Heart left ventricle (tissue), 16 donors: Measurements from ENCODE around the gene STARD6. TPM values are rescaled to one million over a fixed set of nuclear protein-coding genes. Genes with fewer than 3 reads are reported as not detected.

Experiments used
- ATAC-seq, 4 donors: fragments of 200-7000 bp; cut with Tn5 transposase; one replicate each; pipeline ENCODE4 v1.9.1; 2020 to 2022; ENCODE audit warnings: moderate library complexity in 4 of 4, mild to moderate bottlenecking in 3 of 4, moderate number of reproducible peaks in 1 of 4
- DNase-seq, 5 donors: peaks; one replicate each; pipeline ENCODE4 v3.0.0-alpha.2; 2020
- H3K27ac ChIP-seq, 12 donors: fragments of 200-600 bp; sonication (generic) in 4 of 12; one replicate each; pipeline versions ENCODE4 v1.5.0 to v1.8.0; 2016 to 2022; ENCODE audit warnings: mild to moderate bottlenecking in 2 of 12
- H3K27me3 ChIP-seq, 9 donors: fragments of 200-600 bp; sonication (generic) in 2 of 9; one replicate each; pipeline versions ENCODE4 v1.5.1 to v1.8.0; 2016 to 2022; ENCODE audit warnings: mild to moderate bottlenecking in 3 of 9
- H3K36me3 ChIP-seq, 9 donors: fragments of 200-600 bp; sonication (generic) in 2 of 9; one replicate each; pipeline versions ENCODE4 v1.5.0 to v1.8.0; 2018 to 2022; ENCODE audit warnings: mild to moderate bottlenecking in 2 of 9
- H3K4me1 ChIP-seq, 12 donors: fragments of 200-600 bp; sonication (generic) in 4 of 12; one replicate each; pipeline versions ENCODE4 v1.5.0 to v1.8.0; 2016 to 2022; ENCODE audit warnings: mild to moderate bottlenecking in 3 of 12
- H3K4me3 ChIP-seq, 12 donors: fragments of 200-600 bp; sonication (generic) in 4 of 12; one replicate each; pipeline versions ENCODE4 v1.5.0 to v1.8.0; 2017 to 2022; ENCODE audit warnings: mild to moderate bottlenecking in 9 of 12, moderate library complexity in 4 of 12
- H3K9me3 ChIP-seq, 12 donors: fragments of 200-600 bp; sonication (generic) in 4 of 12; one replicate each; pipeline versions ENCODE4 v1.5.0 to v1.8.0; 2016 to 2022; ENCODE audit warnings: mild to moderate bottlenecking in 1 of 12
- POLR2A ChIP-seq, 2 donors: fragments of 450-650 bp; IDR thresholded peaks; one replicate each; pipeline ENCODE4 v1.6.1; 2017; ENCODE audit warnings: antibody characterized with exemption in 2 of 2, mild to moderate bottlenecking in 2 of 2, moderate library complexity in 2 of 2
- WGBS, 4 donors: extraction: QIAGEN DNeasy Blood & Tissue Kit in 2 of 4; methylation state at CpG; one replicate each; pipeline versions ENCODE4 v1.1.5 to v1.1.7; 2013 to 2018; 5-methylcytosine and 5-hydroxymethylcytosine counted together
- intact Hi-C, 10 donors: fragments of 100-400 bp; cut with DNase I; formaldehyde crosslinking; loops; one replicate each; pipeline versions ENCODE4 v1.11.1 to v1.14.2; 2022
- polyA plus RNA-seq, 2 donors: library from polyadenylated mRNA; stranded (reverse); fragments of 200-250 nt; gene quantifications; one replicate each; pipeline ENCODE4 v1.2.3, GENCODE V29; 2013
- total RNA-seq, 9 donors: library from RNA; depleted of rRNA in 2 of 9; stranded (reverse); fragments of >200 nt in 2 of 9; fragmentation: NEBNext Ultra II Directional in 3 of 9; extraction: Animal tissue kit (Norgen Biotek cat#: 25700) in 3 of 9; gene quantifications; one replicate each; pipeline versions ENCODE4 v1.1.0 to v1.2.4, GENCODE V29; 2016 to 2023
- TF ChIP-seq, protein P1 (sequence below), 12 donors: fragments of 200-600 bp; sonication (generic) in 4 of 12; IDR thresholded peaks; one replicate each; pipeline versions ENCODE4 v1.5.0 to v1.8.0; 2018 to 2022; ENCODE audit warnings: antibody characterized with exemption in 12 of 12, mild to moderate bottlenecking in 5 of 12
- donor health status: ischemic (EF 13 %, LVEDD 7.1; RV severe dilation, severe dysfunction).
- donor health status: healthy with polysubstance abuse.
- donor health status: DM: no; HTN: yes; CAD: no.
- donor health status: DM: no; HTN: no; CAD: no.
- donor health status: ischemic (EF 25% LVEDD 6.9; RV normal size, moderate dysfunction).
- donor health status: ischemic (EF 25% LVEDD 5.7; RV mildly dilated, moderate dysfunction).
- donor health status: healthy.
- donor health status: DM: yes; HTN: yes; CAD: no.
- donor health status: ischemic (EF 35%, LVEDD 5.7; RV mildly dilated, moderate dysfunction).
- donor health status: nonischemic (EF 11% LVEDD 7.7; RV severe dilation, severe dysfunction).
- donor health status: DM: yes; HTN: yes; CAD: no.
- donor health status: PGD.
- donor health status: ischemic (EF 29% LVEDD 5.4; RV normal size, mild dysfunction).
- donor health status: nonischemic (EF 23%, LVEDD 6.1; RV moderate dilation, normal function).

Gene STARD6
- total and polyA plus RNA-seq, 11 donors = not detected

DNA sequence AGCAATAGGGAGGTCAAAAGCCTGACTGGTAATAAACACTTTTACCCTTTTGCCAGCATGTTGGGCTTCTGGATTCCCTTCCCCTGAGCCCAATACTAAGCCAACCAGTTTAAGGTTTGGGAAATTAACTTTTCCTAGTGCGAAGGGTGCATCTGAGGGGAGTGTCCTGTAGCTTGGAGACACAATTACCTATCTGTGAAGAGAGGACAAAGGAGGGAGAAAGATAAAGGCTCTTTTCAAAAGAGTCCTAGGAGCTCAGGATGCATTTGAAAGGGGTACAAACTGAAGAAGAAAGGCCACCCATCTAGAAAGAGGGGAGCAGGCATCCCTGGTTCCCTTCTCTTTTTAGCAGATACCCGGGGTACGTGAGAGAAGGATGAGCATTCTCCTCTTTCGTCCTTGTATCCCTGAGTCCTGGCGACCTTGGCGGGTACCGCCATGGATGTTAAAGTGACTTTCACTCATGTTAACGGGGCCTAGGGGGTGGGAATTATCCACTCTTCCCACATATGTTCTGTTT is 25.1 kb upstream of the STARD6 start:
- no peak overlapping the region for H3K4me3 ChIP-seq
- no peaks in the 10 kb centered on the region for H3K9me3 ChIP-seq
- TF ChIP-seq, protein P1, sequence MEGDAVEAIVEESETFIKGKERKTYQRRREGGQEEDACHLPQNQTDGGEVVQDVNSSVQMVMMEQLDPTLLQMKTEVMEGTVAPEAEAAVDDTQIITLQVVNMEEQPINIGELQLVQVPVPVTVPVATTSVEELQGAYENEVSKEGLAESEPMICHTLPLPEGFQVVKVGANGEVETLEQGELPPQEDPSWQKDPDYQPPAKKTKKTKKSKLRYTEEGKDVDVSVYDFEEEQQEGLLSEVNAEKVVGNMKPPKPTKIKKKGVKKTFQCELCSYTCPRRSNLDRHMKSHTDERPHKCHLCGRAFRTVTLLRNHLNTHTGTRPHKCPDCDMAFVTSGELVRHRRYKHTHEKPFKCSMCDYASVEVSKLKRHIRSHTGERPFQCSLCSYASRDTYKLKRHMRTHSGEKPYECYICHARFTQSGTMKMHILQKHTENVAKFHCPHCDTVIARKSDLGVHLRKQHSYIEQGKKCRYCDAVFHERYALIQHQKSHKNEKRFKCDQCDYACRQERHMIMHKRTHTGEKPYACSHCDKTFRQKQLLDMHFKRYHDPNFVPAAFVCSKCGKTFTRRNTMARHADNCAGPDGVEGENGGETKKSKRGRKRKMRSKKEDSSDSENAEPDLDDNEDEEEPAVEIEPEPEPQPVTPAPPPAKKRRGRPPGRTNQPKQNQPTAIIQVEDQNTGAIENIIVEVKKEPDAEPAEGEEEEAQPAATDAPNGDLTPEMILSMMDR (IDR thresholded peaks at IDR 0.05) = no peak
- no peak for TF ChIP-seq POLR2A (IDR thresholded peaks at IDR 0.05)
- DNase-seq = no peak
- 86 to 89% (median 88%) methylated on average over 8 of the region's 8 CpGs for WGBS, 4 donors
- intact Hi-C loops = no loop called here
- H3K27me3 ChIP-seq = peaks cover 0 to 5% (median 0%) of the 10 kb centered on the region in 9 donors
- peaks cover 0 to 10% (median 5%) of the 10 kb centered on the region in 9 donors for H3K36me3 ChIP-seq
- no peak for ATAC-seq
- no peak overlapping the region for H3K27ac ChIP-seq
- H3K4me1 ChIP-seq = no peaks in the 10 kb centered on the region

DNA sequence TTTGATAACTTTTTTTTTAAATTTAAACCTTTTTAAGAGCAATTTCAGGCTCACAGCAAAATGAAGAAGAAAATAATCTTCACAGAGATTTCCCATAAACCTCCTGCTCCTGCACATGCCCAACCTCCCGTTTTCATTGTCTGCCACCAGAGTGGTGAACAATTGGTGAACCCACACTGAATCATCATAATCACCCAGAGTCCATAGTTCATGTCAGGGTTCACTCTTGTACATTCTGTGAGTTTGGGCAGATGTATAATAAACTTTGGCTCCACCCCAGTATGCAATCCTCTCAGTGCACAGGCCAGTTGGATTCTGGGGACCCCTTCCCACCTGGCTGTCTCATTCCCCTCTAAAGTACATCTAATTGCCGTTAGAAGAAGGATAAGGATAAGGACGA is 24.4 kb upstream of the STARD6 start:
- intact Hi-C loops = no loop called here
- 84 to 88% (median 87%) methylated on average over 3 of the region's 3 CpGs for WGBS, 4 donors
- no peak for TF ChIP-seq POLR2A (IDR thresholded peaks at IDR 0.05)
- TF ChIP-seq, protein P1 (IDR thresholded peaks at IDR 0.05) = no peak

DNA sequence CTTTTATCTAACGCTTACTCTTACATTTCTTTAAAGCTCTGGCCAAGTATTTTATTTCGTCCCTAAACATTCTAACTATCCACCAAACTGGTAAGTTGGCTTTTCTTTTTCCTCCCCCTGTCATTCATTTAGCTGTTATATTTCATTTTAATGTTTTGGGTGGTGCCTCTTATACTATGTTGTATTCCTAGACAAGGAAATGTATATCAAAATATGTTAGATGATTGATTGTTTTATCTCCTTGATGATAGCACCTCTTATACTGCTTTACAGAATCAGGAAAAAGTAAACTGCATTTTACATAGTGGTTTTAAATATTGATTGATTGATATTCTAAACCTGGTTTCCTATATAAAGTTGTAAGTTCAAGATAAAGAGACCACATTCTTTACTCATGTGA is 24.0 kb upstream of the STARD6 start:
- H3K4me1 ChIP-seq = no peaks in the 10 kb centered on the region
- DNase-seq (no peak), ATAC-seq (no peak)
- TF ChIP-seq POLR2A (IDR thresholded peaks at IDR 0.05) = no peak
- TF ChIP-seq, protein P1 (IDR thresholded peaks at IDR 0.05) = no peak
- WGBS, 4 donors = 70 to 99% (median 97%) methylated on average over 2 of the region's 2 CpGs
- H3K9me3 ChIP-seq = no peaks in the 10 kb centered on the region
- H3K27me3 ChIP-seq = peaks cover 0 to 5% (median 0%) of the 10 kb centered on the region in 9 donors
- intact Hi-C loops = no loop called here
- peaks cover 0 to 10% (median 5%) of the 10 kb centered on the region in 9 donors for H3K36me3 ChIP-seq
- H3K27ac ChIP-seq = no peak overlapping the region
- no peak overlapping the region for H3K4me3 ChIP-seq

More for the DNA sequence above, 24.4 kb upstream of the STARD6 start:
- H3K4me1 ChIP-seq = no peaks in the 10 kb centered on the region
- no peak for DNase-seq
- peaks cover 0 to 5% (median 0%) of the 10 kb centered on the region in 9 donors for H3K27me3 ChIP-seq
- H3K9me3 ChIP-seq = no peaks in the 10 kb centered on the region
- no peak overlapping the region for H3K4me3 ChIP-seq
- H3K36me3 ChIP-seq = peaks cover 0 to 10% (median 5%) of the 10 kb centered on the region in 9 donors
- no peak for ATAC-seq
- no peak overlapping the region for H3K27ac ChIP-seq

GRCh38 chr18:54378057-54378456 is 20.4 kb upstream of the STARD6 start:
- peaks cover 0 to 33% (median 13%) of the 10 kb centered on the region in 9 donors for H3K36me3 ChIP-seq
- H3K4me3 ChIP-seq = no peak overlapping the region
- WGBS, 4 donors = 96 to 98% (median 97%) methylated on average over 4 of the region's 4 CpGs
- intact Hi-C loops = no loop called here
- no peaks in the 10 kb centered on the region for H3K27me3 ChIP-seq
- TF ChIP-seq, protein P1 (IDR thresholded peaks at IDR 0.05) = no peak
- TF ChIP-seq POLR2A (IDR thresholded peaks at IDR 0.05) = no peak
- no peaks in the 10 kb centered on the region for H3K4me1 ChIP-seq
- no peaks in the 10 kb centered on the region for H3K9me3 ChIP-seq
- ATAC-seq (no peak), DNase-seq (no peak)
- no peak overlapping the region for H3K27ac ChIP-seq
